Activated T-cell treated with anti-CD3 and anti-CD28 coated beads, Interleukin-2, amount 50 U/mL, for 1 hour (primary cell): ENCODE results near the gene MSTO1.
"Not testable (repeated sequence)": the region's sequence is repeated elsewhere in the genome, so short reads cannot be mapped to it uniquely, and the experiment has no call there.

Experiments used
- DNase-seq: peaks from one replicate; pipeline ENCODE4 v3.0.0-alpha.2; 2020

Gene MSTO1

GRCh38 chr1:155622191-155622590 lies 12.2 kb downstream of the MSTO1 start:
- no peak for DNase-seq

- DNase-seq, result no peak
Measured at GRCh38 chr1:155623357-155623756, 13.3 kb downstream of the MSTO1 start.

GRCh38 chr1:155626428-155626827 lies 16.4 kb downstream of the MSTO1 start:
- not testable (repeated sequence) for DNase-seq

DNA sequence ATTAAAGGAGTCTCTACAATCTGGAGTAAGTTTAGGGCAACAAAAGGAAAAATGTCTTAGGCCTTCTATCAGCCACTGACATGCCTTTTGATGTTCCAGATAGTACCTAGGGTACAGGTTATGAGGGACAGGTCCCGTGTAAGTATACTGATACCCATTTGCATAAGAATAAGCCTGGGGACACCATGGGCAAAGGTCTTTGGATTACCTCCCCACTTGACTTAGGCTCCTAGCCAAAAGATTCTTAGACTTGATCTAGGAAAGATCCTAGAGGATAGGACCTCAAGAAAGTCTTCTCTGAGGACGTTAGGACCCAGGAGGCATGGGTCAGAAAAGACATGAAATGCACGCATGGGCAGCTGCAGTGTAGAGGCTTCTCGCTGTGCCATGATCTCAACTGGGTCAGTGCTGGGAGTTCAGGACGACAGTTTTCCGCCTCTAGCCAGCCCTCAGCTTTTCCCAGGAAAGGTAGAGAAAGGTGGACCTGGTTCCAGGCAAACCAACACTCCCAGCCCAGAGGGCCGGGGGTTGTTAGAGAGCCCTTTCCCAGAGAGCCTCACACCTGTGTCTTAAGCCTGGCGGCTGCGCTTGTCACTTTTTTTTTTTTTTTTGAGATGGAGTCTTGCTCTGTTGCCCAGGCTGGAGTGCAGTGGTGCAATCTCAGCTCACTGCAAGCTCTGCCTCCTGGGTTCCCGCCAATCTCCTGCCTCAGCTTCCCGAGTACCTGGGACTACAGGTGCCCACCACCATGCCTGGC lies 26.6 kb downstream of the MSTO1 start:
- no peak for DNase-seq

DNA sequence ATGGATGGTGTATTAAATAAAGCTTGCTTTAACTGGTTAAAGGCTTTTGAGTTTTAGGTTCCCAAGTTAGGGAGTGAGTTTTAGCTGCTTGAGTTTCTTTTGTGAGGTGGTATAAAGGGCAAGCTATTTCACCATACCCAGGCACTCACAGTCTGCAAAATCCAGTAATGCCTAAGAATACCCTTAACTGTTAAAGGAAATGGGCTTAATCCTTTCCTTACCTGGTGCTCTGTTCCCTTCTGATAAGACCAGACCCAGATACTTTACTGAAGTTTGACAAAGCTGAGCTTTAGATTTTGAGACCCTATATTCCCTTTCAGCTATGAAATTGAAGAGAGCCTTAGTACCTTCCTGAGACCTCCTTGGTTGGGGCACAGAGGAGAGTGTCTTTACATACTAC lies 30.3 kb downstream of the MSTO1 start:
- no peak for DNase-seq

DNA sequence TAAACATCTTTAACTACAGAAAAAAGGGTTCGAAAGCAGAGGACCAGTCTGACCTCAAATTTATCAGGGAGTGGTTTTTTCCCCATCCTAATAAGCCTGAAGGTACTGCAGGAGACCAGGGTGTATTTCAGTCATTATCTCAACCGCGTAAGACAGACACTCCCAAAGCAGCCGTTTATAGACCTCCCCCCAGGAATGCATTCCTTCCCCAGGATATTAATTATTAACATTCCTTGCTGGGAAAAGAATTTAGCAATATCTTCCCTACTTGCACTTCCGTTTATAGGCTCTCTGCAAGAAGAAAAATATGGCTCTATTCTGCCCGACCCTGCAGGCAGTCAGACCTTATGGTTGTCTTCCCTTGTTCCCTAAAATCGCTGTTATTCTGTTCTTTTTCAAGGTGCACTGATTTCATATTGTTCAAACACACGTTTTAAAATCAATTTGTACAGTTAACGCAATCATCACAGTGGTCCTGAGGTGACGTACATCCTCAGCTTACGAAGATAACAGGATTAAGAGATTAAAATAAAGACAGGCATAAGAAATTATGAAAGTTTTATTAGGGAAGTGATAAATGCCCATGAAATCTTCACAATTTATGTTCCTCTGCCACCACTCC lies 32.7 kb downstream of the MSTO1 start:
- DNase-seq, result not testable (repeated sequence)

DNA sequence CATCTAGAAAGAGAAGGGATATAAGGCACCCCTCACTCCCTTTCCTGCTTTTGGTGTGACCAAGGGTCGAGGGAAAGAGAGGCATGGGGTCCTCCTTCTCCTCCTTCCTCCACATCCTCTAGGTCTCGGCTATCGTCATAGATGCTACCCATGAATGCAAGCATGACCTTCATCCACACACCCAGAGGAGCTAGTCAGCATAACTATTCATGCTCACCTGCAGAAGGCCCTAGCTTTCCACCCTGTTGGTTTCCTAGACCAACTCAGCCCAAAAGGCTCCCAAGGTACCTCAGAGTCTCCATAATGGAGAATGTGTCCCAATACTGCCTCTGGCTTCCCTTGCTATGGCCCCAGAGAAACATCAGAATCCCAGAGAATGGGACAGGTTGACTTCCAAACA lies 33.2 kb downstream of the MSTO1 start:
- no peak for DNase-seq

- DNase-seq, result no peak
Measured at GRCh38 chr1:155645034-155645598, 35.1 kb downstream of the MSTO1 start.

DNA sequence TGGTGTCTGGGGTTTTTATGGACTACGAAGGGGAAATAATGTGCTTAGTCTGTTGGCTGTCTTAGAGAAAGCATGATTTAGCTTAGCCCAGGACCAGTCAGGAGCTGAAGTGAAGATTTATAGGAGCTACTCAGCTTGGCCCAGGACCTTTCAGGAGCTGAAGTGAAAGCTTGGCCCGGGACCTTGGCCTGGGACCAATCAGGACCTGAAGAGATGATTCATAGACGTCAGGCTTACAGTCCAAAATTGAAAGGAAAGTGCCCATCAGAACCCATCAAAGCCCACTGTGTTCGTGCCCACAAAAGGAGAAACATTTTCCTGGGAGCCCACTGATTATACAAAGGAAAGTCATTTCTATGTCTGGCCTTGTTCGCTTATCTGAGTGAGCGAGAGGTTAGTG lies 35.6 kb downstream of the MSTO1 start:
- DNase-seq, result no peak

- DNase-seq, result no peak
Measured at GRCh38 chr1:155646307-155646706, 36.3 kb downstream of the MSTO1 start.

- no peak for DNase-seq
Measured at GRCh38 chr1:155648207-155649147, 38.5 kb downstream of the MSTO1 start.

DNA sequence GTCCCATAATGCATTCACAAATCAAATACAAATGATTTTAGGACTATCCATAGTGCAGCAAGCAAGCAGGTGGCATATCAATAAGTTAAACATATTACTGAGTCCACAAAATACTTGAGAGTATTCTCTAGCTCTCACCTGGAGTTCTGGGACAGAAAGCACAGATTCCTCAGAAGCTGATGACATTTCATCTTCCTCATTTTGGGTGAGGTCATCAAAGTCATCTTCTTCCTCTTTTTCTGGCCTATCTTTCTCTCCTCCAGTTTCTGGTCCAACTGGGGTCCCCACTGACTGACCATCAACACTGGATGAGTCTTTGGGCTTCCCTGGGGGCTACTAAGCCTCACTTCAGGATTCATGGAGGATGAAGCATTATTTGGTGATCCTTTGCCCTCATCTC lies 39.7 kb downstream of the MSTO1 start:
- no peak for DNase-seq

DNA sequence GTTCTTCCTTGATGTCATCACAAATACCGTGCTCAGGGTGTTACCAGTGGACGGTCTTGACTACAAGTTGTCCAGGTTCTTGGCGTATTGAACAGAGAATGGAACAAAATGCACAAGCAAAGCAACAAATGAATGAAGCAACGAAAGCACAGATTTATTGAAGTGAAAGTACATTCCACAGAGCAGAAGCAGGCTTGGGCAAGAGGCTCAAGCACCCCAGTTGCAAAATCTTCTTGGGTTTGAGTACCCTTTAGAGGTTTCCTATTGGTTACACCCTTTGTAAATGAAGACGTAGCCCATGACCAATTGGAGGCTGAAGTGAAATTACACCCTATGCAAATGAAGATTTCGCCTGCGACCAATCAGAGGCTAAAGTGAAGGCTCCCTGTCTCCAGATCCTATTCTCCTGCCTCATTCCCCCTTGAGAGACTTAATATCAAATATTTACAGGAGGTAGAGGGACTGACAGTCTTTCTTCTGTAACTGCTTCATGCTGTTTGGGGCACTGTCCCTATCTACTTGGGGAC lies 40.3 kb downstream of the MSTO1 start:
- no peak for DNase-seq

- DNase-seq, result no peak
Measured at GRCh38 chr1:155651861-155652661, 42.0 kb downstream of the MSTO1 start.

DNA sequence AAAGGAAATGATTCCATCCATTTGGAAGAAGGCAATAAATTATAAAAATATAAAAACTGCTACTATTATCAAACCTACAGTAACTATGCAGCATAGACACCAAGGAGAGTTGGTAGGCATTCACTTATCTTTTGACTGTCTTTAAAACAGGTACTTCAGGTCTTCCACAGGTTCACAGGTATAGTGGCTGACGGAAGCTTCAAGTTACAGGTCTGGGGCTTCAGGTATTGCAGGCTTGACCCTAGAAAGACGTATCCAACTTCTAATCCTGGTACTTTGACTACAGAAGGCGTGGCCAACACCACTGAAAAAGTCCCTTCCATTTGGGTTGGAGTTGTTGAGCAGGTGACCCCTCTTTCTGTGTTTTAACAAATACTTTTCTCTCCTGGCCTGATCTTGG lies 42.9 kb downstream of the MSTO1 start:
- no peak for DNase-seq

DNA sequence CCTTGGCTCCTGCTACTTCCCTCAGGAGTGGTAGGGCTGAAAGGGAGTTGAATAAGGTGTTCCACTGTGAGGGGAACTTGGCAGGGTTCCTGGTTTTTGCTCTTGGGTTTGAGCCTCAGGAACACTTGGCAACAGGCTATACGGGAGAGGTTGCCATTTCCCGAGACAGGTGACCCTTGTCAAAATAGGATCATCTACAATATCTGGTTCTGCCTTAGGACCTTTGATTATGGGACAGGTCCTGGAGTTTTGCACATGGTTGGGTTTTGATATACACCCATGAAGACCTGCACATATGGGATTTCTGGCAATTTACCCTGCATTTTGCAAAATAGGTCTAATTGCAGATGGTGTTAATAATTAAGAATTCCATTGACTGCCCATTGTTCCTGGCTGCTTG lies 47.4 kb downstream of the MSTO1 start:
- DNase-seq, result no peak

- not testable (repeated sequence) for DNase-seq
Measured at GRCh38 chr1:155661239-155661638, 51.2 kb downstream of the MSTO1 start.
